Measurements from ENCODE around the gene DNAH5. TPM values are rescaled to one million over a fixed set of nuclear protein-coding genes. Genes with fewer than 3 reads are reported as not detected.
A peak's percentile ranks its signal among the peaks of the same experiment; 100 is the strongest.

The DNAH5 gene
- total RNA-seq, 3 donors from 2014 or later = 0.48 to 14.4 (median 3.8) TPM

DNA sequence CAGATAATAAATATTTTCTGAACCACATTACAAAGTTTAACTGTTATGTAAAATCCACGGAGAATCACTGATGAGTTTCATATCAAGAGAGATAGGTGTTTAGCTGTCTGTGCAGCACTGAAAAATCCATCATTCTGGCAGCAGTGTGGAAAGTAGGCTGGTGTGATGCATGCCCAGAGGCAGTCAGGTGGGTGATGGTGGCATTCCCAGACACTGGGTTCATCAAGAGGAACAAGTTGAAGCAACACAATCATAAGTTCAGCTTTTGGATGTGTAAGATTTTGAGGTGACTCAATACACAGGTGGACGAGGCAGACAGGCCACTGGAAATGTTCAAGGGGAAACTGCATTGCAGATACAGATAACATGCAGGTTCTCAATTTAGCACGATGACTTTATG, 11.9 kb downstream of the DNAH5 start:
- no peaks in the 10 kb centered on the region for H3K27me3 ChIP-seq
- TF ChIP-seq, protein P1, sequence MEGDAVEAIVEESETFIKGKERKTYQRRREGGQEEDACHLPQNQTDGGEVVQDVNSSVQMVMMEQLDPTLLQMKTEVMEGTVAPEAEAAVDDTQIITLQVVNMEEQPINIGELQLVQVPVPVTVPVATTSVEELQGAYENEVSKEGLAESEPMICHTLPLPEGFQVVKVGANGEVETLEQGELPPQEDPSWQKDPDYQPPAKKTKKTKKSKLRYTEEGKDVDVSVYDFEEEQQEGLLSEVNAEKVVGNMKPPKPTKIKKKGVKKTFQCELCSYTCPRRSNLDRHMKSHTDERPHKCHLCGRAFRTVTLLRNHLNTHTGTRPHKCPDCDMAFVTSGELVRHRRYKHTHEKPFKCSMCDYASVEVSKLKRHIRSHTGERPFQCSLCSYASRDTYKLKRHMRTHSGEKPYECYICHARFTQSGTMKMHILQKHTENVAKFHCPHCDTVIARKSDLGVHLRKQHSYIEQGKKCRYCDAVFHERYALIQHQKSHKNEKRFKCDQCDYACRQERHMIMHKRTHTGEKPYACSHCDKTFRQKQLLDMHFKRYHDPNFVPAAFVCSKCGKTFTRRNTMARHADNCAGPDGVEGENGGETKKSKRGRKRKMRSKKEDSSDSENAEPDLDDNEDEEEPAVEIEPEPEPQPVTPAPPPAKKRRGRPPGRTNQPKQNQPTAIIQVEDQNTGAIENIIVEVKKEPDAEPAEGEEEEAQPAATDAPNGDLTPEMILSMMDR (IDR thresholded peaks at IDR 0.05) = no peak
- TF ChIP-seq POLR2AphosphoS5 (IDR thresholded peaks at IDR 0.05) = no peak
- no peak for TF ChIP-seq POLR2A (IDR thresholded peaks at IDR 0.05)
- no peaks in the 10 kb centered on the region for H3K9me3 ChIP-seq
- no peak overlapping the region for H3K27ac ChIP-seq
- no peak for DNase-seq (ENCODE audit: low spot score in 2 of 2)
- intact Hi-C loops (cut with DNase I; ENCODE audit: low total_unique reads) = no loop called here
- no peaks in the 10 kb centered on the region for H3K4me1 ChIP-seq
- H3K4me3 ChIP-seq = no peak overlapping the region
- no peaks in the 10 kb centered on the region for H3K36me3 ChIP-seq

DNA sequence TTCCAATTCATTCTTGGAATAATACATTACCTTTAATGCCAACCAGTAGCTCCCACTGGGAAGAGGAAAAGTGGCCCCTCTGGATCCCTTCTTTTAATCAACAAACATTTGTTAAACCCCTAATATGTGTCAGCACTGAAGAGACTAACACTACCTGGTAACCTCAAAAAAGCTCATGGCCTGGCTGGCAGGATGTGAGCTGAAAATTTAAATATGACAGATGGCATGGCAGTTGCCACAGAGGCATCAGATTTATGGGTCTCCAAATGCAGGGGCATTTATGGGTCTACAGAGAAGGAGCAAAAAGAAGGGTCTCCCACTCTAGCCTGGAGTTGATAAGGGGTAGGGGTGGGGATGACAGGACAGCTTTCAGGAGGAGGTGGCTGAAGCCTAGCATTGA, 12.5 kb downstream of the DNAH5 start:
- H3K9me3 ChIP-seq = no peaks in the 10 kb centered on the region
- TF ChIP-seq POLR2AphosphoS5 (IDR thresholded peaks at IDR 0.05) (no peak), POLR2A (IDR thresholded peaks at IDR 0.05) (no peak)

DNA sequence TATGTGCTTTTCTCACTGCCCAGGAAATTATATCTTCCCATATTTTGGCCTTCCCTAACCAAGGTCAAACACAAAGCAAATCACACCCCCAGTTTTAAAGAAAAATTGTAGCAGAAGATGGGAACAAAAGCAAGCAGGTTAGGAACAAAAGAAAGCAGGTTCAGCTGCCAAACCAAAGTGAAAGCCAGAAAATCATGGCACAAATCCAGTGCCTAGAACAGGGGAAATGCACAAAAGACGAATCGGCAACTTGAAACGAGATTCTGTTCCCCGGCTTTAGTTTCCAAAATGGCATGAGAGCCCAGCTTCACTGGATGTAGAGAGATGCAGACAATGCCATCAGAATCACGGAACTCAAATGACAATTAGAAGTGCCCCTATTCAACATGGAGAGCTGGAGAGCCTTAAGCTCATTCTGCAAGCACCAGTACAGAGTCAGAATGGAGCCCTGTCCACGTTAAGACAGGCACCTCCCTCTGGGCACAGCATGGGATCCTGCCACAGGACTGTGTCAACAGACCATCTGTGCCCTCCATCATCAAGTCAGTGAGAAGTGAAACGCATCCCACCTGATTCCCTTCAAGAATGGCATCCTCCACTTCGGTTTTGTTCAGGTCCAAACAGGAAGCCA, 13.8 kb downstream of the DNAH5 start:
- no peaks in the 10 kb centered on the region for H3K27me3 ChIP-seq
- H3K36me3 ChIP-seq = no peaks in the 10 kb centered on the region
- H3K4me1 ChIP-seq = no peaks in the 10 kb centered on the region
- intact Hi-C loops (cut with DNase I; ENCODE audit: low total_unique reads) = no loop called here
- peak overlapping the region in 1 of 3 donors; percentile 39 for H3K4me3 ChIP-seq
- no peak for DNase-seq (ENCODE audit: low spot score in 2 of 2)
- TF ChIP-seq POLR2A (IDR thresholded peaks at IDR 0.05) = no peak
- TF ChIP-seq, protein P1 (IDR thresholded peaks at IDR 0.05) = no peak
- TF ChIP-seq POLR2AphosphoS5 (IDR thresholded peaks at IDR 0.05) = no peak
- no peaks in the 10 kb centered on the region for H3K9me3 ChIP-seq
- H3K27ac ChIP-seq = peak overlapping the region in 1 of 2 donors; percentile 7

More for the DNA sequence above, 12.5 kb downstream of the DNAH5 start:
- intact Hi-C loops (cut with DNase I; ENCODE audit: low total_unique reads) = no loop called here
- no peaks in the 10 kb centered on the region for H3K27me3 ChIP-seq
- no peaks in the 10 kb centered on the region for H3K4me1 ChIP-seq
- DNase-seq (ENCODE audit: low spot score in 2 of 2) = no peak
- H3K36me3 ChIP-seq = no peaks in the 10 kb centered on the region
- no peak overlapping the region for H3K27ac ChIP-seq
- no peak overlapping the region for H3K4me3 ChIP-seq

DNA sequence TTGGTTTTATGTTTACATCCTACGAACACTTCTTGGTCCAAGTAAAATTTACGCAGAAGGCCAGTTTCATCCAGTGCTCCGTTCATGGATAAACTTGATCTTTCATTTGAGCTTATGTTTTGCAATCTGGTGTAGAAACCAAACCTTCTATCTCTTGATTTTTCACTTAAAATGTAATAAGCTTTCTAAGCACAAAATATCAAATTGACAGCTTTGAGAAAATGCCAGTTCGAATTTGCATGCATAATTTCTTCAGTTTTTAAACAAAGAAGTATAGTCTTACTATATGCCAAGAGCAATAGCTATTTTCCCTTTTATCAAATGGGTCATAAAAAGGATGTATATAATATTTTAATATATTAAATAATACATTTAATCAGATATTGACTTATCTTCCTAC, 17.8 kb downstream of the DNAH5 start:
- no peak for DNase-seq (ENCODE audit: low spot score in 2 of 2)
- Histone ChIP-seq H3K36me3 (no peaks in the 10 kb centered on the region), H3K27ac (no peak overlapping the region), H3K4me1 (no peaks in the 10 kb centered on the region), H3K27me3 (no peaks in the 10 kb centered on the region), H3K4me3 (no peak overlapping the region), H3K9me3 (no peaks in the 10 kb centered on the region)
- no peak for TF ChIP-seq POLR2AphosphoS5 (IDR thresholded peaks at IDR 0.05)
- no peak for TF ChIP-seq POLR2A (IDR thresholded peaks at IDR 0.05)
- TF ChIP-seq, protein P1 (IDR thresholded peaks at IDR 0.05) = no peak
- intact Hi-C loops (cut with DNase I; ENCODE audit: low total_unique reads) = no loop called here

DNA sequence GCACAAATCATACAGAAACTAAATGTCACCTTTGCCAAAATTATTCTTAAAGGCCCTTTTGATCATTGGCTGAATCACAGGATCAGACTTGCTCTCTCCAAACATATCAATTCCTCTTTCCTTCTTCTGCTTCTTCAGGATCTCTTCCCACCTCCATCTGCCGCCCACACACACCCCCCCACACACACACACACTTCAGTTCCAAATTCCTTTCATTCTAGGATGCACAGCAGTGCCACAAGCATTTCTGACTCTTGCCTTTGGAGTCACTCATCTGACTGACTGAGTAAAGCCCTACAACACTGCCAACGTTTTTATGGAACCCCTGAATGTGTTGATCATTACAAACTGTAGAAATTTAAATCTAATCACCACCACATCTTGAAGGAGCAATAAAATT, 22.9 kb downstream of the DNAH5 start:
- intact Hi-C loops (cut with DNase I; ENCODE audit: low total_unique reads) = no loop called here
- H3K9me3 ChIP-seq = no peaks in the 10 kb centered on the region
- TF ChIP-seq POLR2A (IDR thresholded peaks at IDR 0.05) (no peak), POLR2AphosphoS5 (IDR thresholded peaks at IDR 0.05) (no peak)
- TF ChIP-seq, protein P1 (IDR thresholded peaks at IDR 0.05) = no peak
- no peak overlapping the region for H3K27ac ChIP-seq
- no peaks in the 10 kb centered on the region for H3K27me3 ChIP-seq
- no peaks in the 10 kb centered on the region for H3K4me1 ChIP-seq
- no peak for DNase-seq (ENCODE audit: low spot score in 2 of 2)
- H3K36me3 ChIP-seq = no peaks in the 10 kb centered on the region
- no peak overlapping the region for H3K4me3 ChIP-seq
